ENCODE results near the gene ZFAND5. TPM values are rescaled to one million over a fixed set of nuclear protein-coding genes. Genes with fewer than 3 reads are reported as not detected.

The ZFAND5 gene
- total RNA-seq, 1 donor from 2014 or later = 277 TPM

GRCh38 chr9:72382405-72382804 is 17.4 kb upstream of the ZFAND5 start:
- no peak overlapping the region for H3K27ac ChIP-seq
- no peak overlapping the region for H3K4me3 ChIP-seq
- no peaks in the 10 kb centered on the region for H3K36me3 ChIP-seq
- no peaks in the 10 kb centered on the region for H3K4me1 ChIP-seq
- H3K9me3 ChIP-seq = no peaks in the 10 kb centered on the region
- H3K27me3 ChIP-seq = no peaks in the 10 kb centered on the region
- intact Hi-C loops (cut with DNase I) = no loop called here
- no peak for TF ChIP-seq POLR2A (IDR thresholded peaks at IDR 0.05)
- TF ChIP-seq POLR2AphosphoS5 (IDR thresholded peaks at IDR 0.05; ENCODE audit: insufficient read depth in 1 of 2, low read depth in 1 of 2) = no peak
- no peak for TF ChIP-seq CTCF (IDR thresholded peaks at IDR 0.05)
- DNase-seq (ENCODE audit: extremely low spot score in 2 of 2) = no peak

- intact Hi-C loops (cut with DNase I) = no loop called here
- Histone ChIP-seq H3K27ac (no peak overlapping the region), H3K36me3 (no peaks in the 10 kb centered on the region), H3K4me1 (no peaks in the 10 kb centered on the region), H3K9me3 (no peaks in the 10 kb centered on the region), H3K4me3 (no peak overlapping the region), H3K27me3 (no peaks in the 10 kb centered on the region)
- TF ChIP-seq POLR2AphosphoS5 (IDR thresholded peaks at IDR 0.05; ENCODE audit: insufficient read depth in 1 of 2, low read depth in 1 of 2) (no peak), POLR2A (IDR thresholded peaks at IDR 0.05) (no peak), CTCF (IDR thresholded peaks at IDR 0.05) (no peak)
- DNase-seq (ENCODE audit: extremely low spot score in 2 of 2) = no peak
Measured at GRCh38 chr9:72377041-72377440, 12.0 kb upstream of the ZFAND5 start.

- intact Hi-C loops (cut with DNase I) = no loop called here
- TF ChIP-seq CTCF (IDR thresholded peaks at IDR 0.05) (no peak), POLR2AphosphoS5 (IDR thresholded peaks at IDR 0.05; ENCODE audit: insufficient read depth in 1 of 2, low read depth in 1 of 2) (no peak)
- H3K27me3 ChIP-seq = no peaks in the 10 kb centered on the region
- no peak for DNase-seq (ENCODE audit: extremely low spot score in 2 of 2)
- no peak overlapping the region for H3K27ac ChIP-seq
- H3K36me3 ChIP-seq = no peaks in the 10 kb centered on the region
- no peak overlapping the region for H3K4me3 ChIP-seq
- H3K4me1 ChIP-seq = peaks cover 9% of the 10 kb centered on the region
- no peaks in the 10 kb centered on the region for H3K9me3 ChIP-seq
Measured at GRCh38 chr9:72371151-72371550, 6.1 kb upstream of the ZFAND5 start.

- no peaks in the 10 kb centered on the region for H3K27me3 ChIP-seq
- H3K9me3 ChIP-seq = no peaks in the 10 kb centered on the region
- peak overlapping the region; percentile 100 for H3K27ac ChIP-seq
- no peaks in the 10 kb centered on the region for H3K36me3 ChIP-seq
- peak in 1 of 2 donors; percentile 98 for DNase-seq (ENCODE audit: extremely low spot score in 2 of 2)
- intact Hi-C loops (cut with DNase I) = loop anchor here (10.0 kb wide), 2 partner anchors 219 to 601 kb away; partner anchors contain the start of gene CEMIP2
- TF ChIP-seq CTCF (IDR thresholded peaks at IDR 0.05) = no peak
- peak; percentile 89 to 98 for TF ChIP-seq POLR2AphosphoS5 (IDR thresholded peaks at IDR 0.05; ENCODE audit: insufficient read depth in 1 of 2, low read depth in 1 of 2)
- peaks cover 29% of the 10 kb centered on the region for H3K4me1 ChIP-seq
- peak overlapping the region; percentile 85 to 89 for H3K4me3 ChIP-seq
Measured at GRCh38 chr9:72365525-72366256, 683 bp upstream of the ZFAND5 start.

Data from vagina (tissue), 2 donors.